SK-N-SH (cell line): ENCODE data around the gene CIAO1. TPM values are rescaled to one million over a fixed set of nuclear protein-coding genes. Genes with fewer than 3 reads are reported as not detected.
A peak's percentile ranks its signal among the peaks of the same experiment; 100 is the strongest.

Source experiments
- CTCF ChIA-PET: fragments of 300-600, 350-600 bp; formaldehyde crosslinking; extraction: SDS; loops from one replicate; lab custom pipeline; 2021; lab: Yijun Ruan, JAX
- POLR2A ChIA-PET: fragments of 350-600 bp; sonication (Branson Sonifier 250); formaldehyde crosslinking; extraction: SDS; loops from one replicate; lab custom pipeline; 2020; ENCODE audit warnings: antibody characterized with exemption, inconsistent platforms; lab: Yijun Ruan, JAX
- DNase-seq: peaks from one replicate; pipeline ENCODE4 v3.0.0; 2012
- H2AFZ ChIP-seq: fragments of 200-600 bp; sonication (generic); 2 replicates; pipeline ENCODE4 v1.8.1; 2016; ENCODE audit warnings: antibody characterized with exemption, mild to moderate bottlenecking, low read depth
- H3F3A ChIP-seq: fragments of 200-600 bp; sonication (generic); replicated peaks from 2 replicates; pipeline ENCODE3; 2016; ENCODE audit warnings: antibody characterized with exemption, mild to moderate bottlenecking; ENCODE audit not compliant: insufficient read depth
- H3K27ac ChIP-seq, 2 experiments: fragments of 200-500 bp in 1 of 2; fragments of 200-600 bp in 1 of 2; sonication (Bioruptor generic) in 1 of 2; sonication (generic), shearing (Covaris generic) in 1 of 2; 2 replicates each; pipeline versions ENCODE4 v1.5.1 to v1.6.1; 2014 to 2016; ENCODE audit warnings: low read depth in 2 of 2, inconsistent platforms in 1 of 2, low read length in 1 of 2, mild to moderate bottlenecking in 1 of 2, mixed read lengths in 1 of 2
- H3K27me3 ChIP-seq: fragments of 200-600 bp; sonication (generic), shearing (Covaris generic); 2 replicates; pipeline ENCODE4 v1.6.1; 2016; ENCODE audit warnings: mixed run types; ENCODE audit not compliant: insufficient read depth
- H3K36me3 ChIP-seq, 2 experiments: fragments of 200-500 bp in 1 of 2; fragments of 200-600 bp in 1 of 2; sonication (Bioruptor generic) in 1 of 2; sonication (generic) in 1 of 2; replicated peaks in 1 of 2; 2 replicates each; pipeline versions ENCODE3 to v1.5.1; 2014 to 2016; ENCODE audit warnings: low read length in 1 of 2, mild to moderate bottlenecking in 1 of 2; ENCODE audit not compliant: insufficient read depth in 2 of 2, control insufficient read depth in 1 of 2
- H3K4me1 ChIP-seq, 2 experiments: fragments of 200-500 bp in 1 of 2; fragments of 200-600 bp in 1 of 2; sonication (Bioruptor generic) in 1 of 2; sonication (generic), shearing (Covaris generic) in 1 of 2; 2 replicates each; pipeline versions ENCODE4 v1.5.1 to v1.6.1; 2014 to 2016; ENCODE audit warnings: low read depth in 1 of 2, low read length in 1 of 2, mixed run types in 1 of 2; ENCODE audit not compliant: insufficient read depth in 2 of 2, control insufficient read depth in 1 of 2
- H3K4me2 ChIP-seq: fragments of 200-600 bp; sonication (generic), shearing (Covaris generic); 2 replicates; pipeline ENCODE4 v1.6.1; 2017; ENCODE audit warnings: mixed run types
- H3K4me3 ChIP-seq, 2 experiments: fragments of 200-500 bp in 1 of 2; fragments of 200-600 bp in 1 of 2; sonication (Bioruptor generic) in 1 of 2; sonication (generic), shearing (Covaris generic) in 1 of 2; 2 replicates each; pipeline versions ENCODE4 v1.5.1 to v1.8.1; 2014 to 2016; ENCODE audit warnings: low read depth in 2 of 2, inconsistent platforms in 1 of 2, low read length in 1 of 2, mild to moderate bottlenecking in 1 of 2, mixed read lengths in 1 of 2, moderate library complexity in 1 of 2
- H3K79me2 ChIP-seq: fragments of 200-600 bp; sonication (generic); 2 replicates; pipeline ENCODE4 v1.8.1; 2017; ENCODE audit warnings: mild to moderate bottlenecking; ENCODE audit not compliant: insufficient read depth
- H3K9ac ChIP-seq: fragments of 200-600 bp; sonication (generic); 2 replicates; pipeline ENCODE4 v1.6.1; 2017; ENCODE audit warnings: mixed run types
- H3K9me2 ChIP-seq: fragments of 200-600 bp; sonication (generic); 2 replicates; pipeline ENCODE4 v1.6.1; 2017; ENCODE audit warnings: mixed run types
- H3K9me3 ChIP-seq: fragments of 200-600 bp; sonication (generic); 2 replicates; pipeline ENCODE4 v1.6.1; 2017; ENCODE audit warnings: mixed run types, mild to moderate bottlenecking, moderate library complexity
- H4K20me1 ChIP-seq: fragments of 200-600 bp; sonication (generic); 2 replicates; pipeline ENCODE4 v1.6.1; 2017; ENCODE audit warnings: mild to moderate bottlenecking, mixed run types; ENCODE audit not compliant: insufficient read depth
- CTCF ChIP-seq: fragments of 200-600 bp; sonication (generic); IDR thresholded peaks from 2 replicates; pipeline ENCODE4 v1.6.1; 2017; ENCODE audit warnings: antibody characterized with exemption, mild to moderate bottlenecking, moderate library complexity
- EZH2phosphoT487 ChIP-seq: fragments of 200-600 bp; sonication (generic); IDR thresholded peaks from 2 replicates; pipeline ENCODE4 v1.6.1; 2017; ENCODE audit warnings: low read depth, mixed run types, mild to moderate bottlenecking, antibody characterized with exemption, moderate library complexity, borderline replicate concordance
- FOXJ3 ChIP-seq: sonication (generic); formaldehyde crosslinking; IDR thresholded peaks from 2 replicates; pipeline ENCODE4 v1.5.1; 2020; ENCODE audit warnings: mild to moderate bottlenecking, missing genetic modification reagents
- GATA2 ChIP-seq: sonication (generic); formaldehyde crosslinking; IDR thresholded peaks from 2 replicates; pipeline ENCODE4 v1.5.0; 2020; ENCODE audit warnings: mild to moderate bottlenecking, missing genetic modification reagents
- MAX ChIP-seq: IDR thresholded peaks from 2 replicates; pipeline ENCODE4 v1.4.0; 2012; ENCODE audit warnings: low read depth
- NFIC ChIP-seq: IDR thresholded peaks from 2 replicates; pipeline ENCODE4 v1.4.0; 2012; ENCODE audit warnings: borderline replicate concordance
- NRF1 ChIP-seq: IDR thresholded peaks from 2 replicates; pipeline ENCODE4 v1.6.1; 2012; ENCODE audit warnings: low read depth, mild to moderate bottlenecking, low read length
- PBX3 ChIP-seq: IDR thresholded peaks from 2 replicates; pipeline ENCODE4; 2012
- POLR2AphosphoS5 ChIP-seq: IDR thresholded peaks from 2 replicates; pipeline ENCODE4 v1.6.1; 2012; ENCODE audit warnings: low read depth, low read length
- RCOR1 ChIP-seq: fragments of 150-350 bp; IDR thresholded peaks from 2 replicates; pipeline ENCODE4 v1.6.1; 2017; ENCODE audit warnings: antibody characterized with exemption, low read length
- REST ChIP-seq: IDR thresholded peaks from 2 replicates; pipeline ENCODE4 v1.6.1; 2012; ENCODE audit warnings: mild to moderate bottlenecking, low read depth, low read length, moderate library complexity
- RFX5 ChIP-seq: IDR thresholded peaks from 2 replicates; pipeline ENCODE4 v1.6.1; 2012; ENCODE audit warnings: mild to moderate bottlenecking, improper control_type of control experiment, low read length
- RXRA ChIP-seq: IDR thresholded peaks from 2 replicates; pipeline ENCODE4 v1.4.0; 2012; ENCODE audit warnings: low read depth, mild to moderate bottlenecking, borderline replicate concordance
- SMC3 ChIP-seq: IDR thresholded peaks from 2 replicates; pipeline ENCODE4 v1.6.1; 2012; ENCODE audit warnings: low read depth, low read length, improper control_type of control experiment
- TCF12 ChIP-seq: IDR thresholded peaks from 2 replicates; pipeline ENCODE4 v1.4.0; 2012
- USF1 ChIP-seq: IDR thresholded peaks from 2 replicates; pipeline ENCODE4 v1.4.0; 2012; ENCODE audit warnings: low read depth, borderline replicate concordance
- USF2 ChIP-seq: fragments of 150-350 bp; IDR thresholded peaks from 2 replicates; pipeline ENCODE4 v1.6.1; 2017; ENCODE audit warnings: antibody characterized with exemption, low read length, low read depth, borderline replicate concordance
- YY1 ChIP-seq: IDR thresholded peaks from 2 replicates; pipeline ENCODE4 v1.4.0; 2012; ENCODE audit warnings: low read depth, mild to moderate bottlenecking
- WGBS: methylation state at CpG from one replicate; pipeline ENCODE4 v1.1.6; 2017; ENCODE audit warnings: low lambda C conversion rate; 5-methylcytosine and 5-hydroxymethylcytosine counted together
- polyA plus RNA-seq, 3 experiments: library from polyadenylated mRNA; depleted of rRNA; stranded (reverse); fragments of >200 nt; gene quantifications; 2 replicates each; pipeline ENCODE4 v1.2.3, GENCODE V29; 2012

Gene CIAO1
- polyA plus RNA-seq, 1 of the 3 experiments (the other 2 are of a cell fraction): 120 TPM

- peaks cover 10% of the 10 kb centered on the region; the same call in 1 of the 2 replicates for H3K79me2 ChIP-seq
- H3K9ac ChIP-seq: no peak overlapping the region
- H3F3A ChIP-seq: peaks cover 27% of the 10 kb centered on the region
- no peaks in the 10 kb centered on the region for H3K9me3 ChIP-seq
- 93% methylated on average over 5 of the region's 5 CpGs for WGBS
- no peak for DNase-seq
- H4K20me1 ChIP-seq: no peaks in the 10 kb centered on the region
- H3K4me3 ChIP-seq: no peak overlapping the region
- TF ChIP-seq MAX: no peak
- no peak for TF ChIP-seq SMC3
- no peak for TF ChIP-seq RCOR1
- TF ChIP-seq POLR2AphosphoS5: no peak
- no peak for TF ChIP-seq FOXJ3 (CRISPR knock-in tag)
- TF ChIP-seq USF2: no peak
- TF ChIP-seq RFX5: no peak
- TF ChIP-seq EZH2phosphoT487: no peak
- TF ChIP-seq NFIC: no peak
- no peak for TF ChIP-seq REST
- no peak for TF ChIP-seq YY1
- TF ChIP-seq GATA2 (CRISPR knock-in tag): no peak
- no peaks in the 10 kb centered on the region for H3K27me3 ChIP-seq
- H3K4me2 ChIP-seq: no peak overlapping the region
- CTCF ChIA-PET: interaction anchor here (0.6 to 1.4 kb wide), 5 partner anchors 13 to 261 kb away, joined by 3 to 8 read pairs (median 3); no protein-coding TSS in a partner anchor
- H2AFZ ChIP-seq: no peak overlapping the region
- no peaks in the 10 kb centered on the region for H3K9me2 ChIP-seq
- POLR2A ChIA-PET: no interaction called here
- peaks cover 21 to 22% of the 10 kb centered on the region in 2 experiments; a peak in 3 of 4 replicates for H3K4me1 ChIP-seq
- peaks cover 7% of the 10 kb centered on the region in 2 experiments for H3K36me3 ChIP-seq
- no peak overlapping the region for H3K27ac ChIP-seq
Measured at GRCh38 chr2:96247896-96248295, 18.1 kb upstream of the CIAO1 start.

GRCh38 chr2:96248624-96249023 is 17.4 kb upstream of the CIAO1 start:
- no peak for DNase-seq
- TF ChIP-seq USF1: no peak
- no peak for TF ChIP-seq CTCF
- TF ChIP-seq NRF1: no peak
- no peak for TF ChIP-seq GATA2 (CRISPR knock-in tag)
- TF ChIP-seq RXRA: no peak
- TF ChIP-seq TCF12: no peak
- TF ChIP-seq PBX3: no peak
- TF ChIP-seq USF2: no peak

More at GRCh38 chr2:96248624-96249023, 17.4 kb upstream of the CIAO1 start:
- H2AFZ ChIP-seq: no peak overlapping the region
- 100% methylated on average over 4 of the region's 4 CpGs for WGBS
- H3K9ac ChIP-seq: no peak overlapping the region
- H3K4me3 ChIP-seq: no peak overlapping the region
- H3K4me1 ChIP-seq: peaks cover 21 to 22% of the 10 kb centered on the region in 2 experiments; a peak in 3 of 4 replicates
- H3K9me2 ChIP-seq: no peaks in the 10 kb centered on the region
- POLR2A ChIA-PET: interaction anchor here (1.1 kb wide), 1 partner anchor 146 kb away, joined by 4 read pairs; no protein-coding TSS in a partner anchor
- H3K36me3 ChIP-seq: peaks cover 12 to 14% of the 10 kb centered on the region in 2 experiments
- H3K27ac ChIP-seq: peak overlapping the region in 1 of 2 experiments; percentile 4; a peak in 1 of 4 replicates
- H4K20me1 ChIP-seq: no peaks in the 10 kb centered on the region
- H3K27me3 ChIP-seq: no peaks in the 10 kb centered on the region
- H3F3A ChIP-seq: peaks cover 27% of the 10 kb centered on the region
- H3K9me3 ChIP-seq: no peaks in the 10 kb centered on the region
- H3K4me2 ChIP-seq: no peak overlapping the region
- CTCF ChIA-PET: interaction anchor here (0.6 to 1.4 kb wide), 3 partner anchors 12 to 121 kb away, joined by 3 to 8 read pairs (median 3); no protein-coding TSS in a partner anchor
- H3K79me2 ChIP-seq: peaks cover 10% of the 10 kb centered on the region; the same call in 1 of the 2 replicates
